Thymus (tissue), 2 donors: Measurements from ENCODE around the gene KCNK6. TPM values are rescaled to one million over a fixed set of nuclear protein-coding genes. Genes with fewer than 3 reads are reported as not detected.

Source experiments
- polyA plus RNA-seq: library from polyadenylated mRNA; stranded (reverse); fragments of 200-250 nt; gene quantifications from one replicate; pipeline ENCODE4 v1.2.3, GENCODE V29; 2013
- total RNA-seq: library from RNA; stranded (reverse); fragments of 120-200 nt; gene quantifications from one replicate; pipeline ENCODE4 v1.2.4, GENCODE V29; 2013
- donor health status: healthy.

The KCNK6 gene
- total and polyA plus RNA-seq, 2 donors = 3.4 to 5.2 TPM

Other genes with a start within 250 kb of the KCNK6 start
- 0.24 TPM for gene DPF1, start 95.6 kb upstream of the KCNK6 start, total RNA-seq
- 0.09 TPM for gene DPF1, start 95.6 kb upstream of the KCNK6 start, polyA plus RNA-seq
- gene PPP1R14A, start 63.5 kb upstream of the KCNK6 start, total RNA-seq = 0.52 TPM
- 59.0 TPM for gene PPP1R14A, start 63.5 kb upstream of the KCNK6 start, polyA plus RNA-seq
- 107 TPM for gene SPINT2, start 55.3 kb upstream of the KCNK6 start, total RNA-seq
- gene SPINT2, start 55.3 kb upstream of the KCNK6 start, polyA plus RNA-seq = 253 TPM
- gene C19orf33, start 15.6 kb upstream of the KCNK6 start, total RNA-seq = 4.9 TPM
- 93.6 TPM for gene C19orf33, start 15.6 kb upstream of the KCNK6 start, polyA plus RNA-seq
- gene YIF1B, start 3.9 kb upstream of the KCNK6 start, total RNA-seq = 34.2 TPM
- gene YIF1B, start 3.9 kb upstream of the KCNK6 start, polyA plus RNA-seq = 46.6 TPM
- 1.5 TPM for gene CATSPERG, start 16.0 kb downstream of the KCNK6 start, total RNA-seq
- gene CATSPERG, start 16.0 kb downstream of the KCNK6 start, polyA plus RNA-seq = 5.8 TPM
- gene PSMD8, start 54.7 kb downstream of the KCNK6 start, total RNA-seq = 169 TPM
- gene PSMD8, start 54.7 kb downstream of the KCNK6 start, polyA plus RNA-seq = 64.5 TPM
- gene GGN, start 68.2 kb downstream of the KCNK6 start, total RNA-seq = not detected
- gene GGN, start 68.2 kb downstream of the KCNK6 start, polyA plus RNA-seq = 0.07 TPM
- under 0.01 TPM for gene SPRED3, start 68.9 kb downstream of the KCNK6 start, total RNA-seq
- gene SPRED3, start 68.9 kb downstream of the KCNK6 start, polyA plus RNA-seq = 0.27 TPM
- 12.6 TPM for gene FAM98C, start 83.2 kb downstream of the KCNK6 start, total RNA-seq
- gene FAM98C, start 83.2 kb downstream of the KCNK6 start, polyA plus RNA-seq = 22.0 TPM
- 1.1 TPM for gene RASGRP4, start 106.4 kb downstream of the KCNK6 start, total RNA-seq
- gene RASGRP4, start 106.4 kb downstream of the KCNK6 start, polyA plus RNA-seq = 1.7 TPM
- 1.1 TPM for gene RYR1, start 113.8 kb downstream of the KCNK6 start, total RNA-seq
- gene RYR1, start 113.8 kb downstream of the KCNK6 start, polyA plus RNA-seq = 1.8 TPM